Activated naive CD4-positive, alpha-beta T cell treated with anti-CD3 and anti-CD28 coated beads for 36 hours (primary cell): ENCODE data around the gene DUSP1. TPM values are rescaled to one million over a fixed set of nuclear protein-coding genes. Genes with fewer than 3 reads are reported as not detected.

Experiments used
- CTCF ChIA-PET: fragments of 350-600 bp; sonication (Branson Sonifier 250); formaldehyde crosslinking; loops from one replicate; lab custom pipeline; 2021; ENCODE audit warnings: antibody characterized with exemption; lab: Charles Lee
- DNase-seq: peaks from one replicate; pipeline ENCODE4 v3.0.0-alpha.2; 2020
- H3K27ac Mint-ChIP-seq: one replicate; pipeline ENCODE4 v1.8.0; 2021; ENCODE audit warnings: mild to moderate bottlenecking, mixed read lengths
- H3K27me3 Mint-ChIP-seq: one replicate; pipeline ENCODE4 v1.8.0; 2021; ENCODE audit warnings: low read depth, mixed read lengths
- H3K36me3 Mint-ChIP-seq: one replicate; pipeline ENCODE4 v1.8.0; 2021; ENCODE audit warnings: low read depth, mixed read lengths
- H3K4me1 Mint-ChIP-seq: one replicate; pipeline ENCODE4 v1.8.0; 2021; ENCODE audit warnings: low read depth, mixed read lengths
- H3K4me3 Mint-ChIP-seq: one replicate; pipeline ENCODE4 v1.8.0; 2021; ENCODE audit warnings: mild to moderate bottlenecking, moderate library complexity, mixed read lengths
- H3K9me3 Mint-ChIP-seq: one replicate; pipeline ENCODE4 v1.8.0; 2021; ENCODE audit warnings: mixed read lengths
- intact Hi-C: fragments of 100-400 bp; cut with micrococcal nuclease; formaldehyde crosslinking; loops from one replicate; pipeline ENCODE4 v1.15.1; 2023
- total RNA-seq, 2 experiments: library from RNA; stranded (reverse); gene quantifications; one replicate each; pipeline ENCODE4 v1.2.3, GENCODE V29; 2021

DUSP1 gene
- total RNA-seq, 2 experiments from 2014 or later: 7.0 to 7.3 TPM

DNA sequence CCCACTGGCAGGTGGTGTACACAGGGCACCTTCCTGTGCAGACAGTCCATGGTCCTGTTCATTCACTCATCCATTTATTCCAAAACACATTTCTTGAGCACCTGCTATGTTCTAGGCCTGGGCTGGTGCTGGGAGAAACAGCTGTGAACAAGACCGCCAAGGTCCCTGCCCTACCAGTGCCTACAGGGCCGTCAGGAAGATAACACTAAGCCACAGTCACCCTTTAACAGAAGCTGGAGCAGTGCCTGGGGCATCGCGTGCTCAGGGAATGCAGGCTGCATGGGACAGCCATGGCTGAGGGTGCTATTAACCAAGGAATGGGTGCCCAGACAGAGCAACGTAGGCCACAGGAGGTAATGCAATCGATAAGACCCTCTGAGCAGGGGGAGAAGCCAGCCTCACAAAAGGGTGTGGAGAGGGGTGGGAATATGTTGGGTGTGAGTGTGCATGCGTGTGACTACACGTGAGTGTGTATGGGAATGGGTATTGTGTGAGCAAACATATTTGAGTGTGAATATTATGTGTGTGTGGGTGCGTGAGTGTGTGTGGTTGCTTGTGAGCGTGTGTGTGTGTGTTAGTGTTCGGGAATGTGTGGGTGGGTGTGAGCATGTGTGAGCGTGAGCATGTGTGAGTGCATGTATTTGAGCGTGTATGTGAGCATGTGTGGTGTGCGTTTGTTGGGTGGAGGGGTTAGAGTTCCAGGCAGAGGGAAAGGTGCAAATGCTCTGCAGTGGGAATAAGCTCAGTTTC is 19.1 kb downstream of the DUSP1 start:
- H3K4me3 Mint-ChIP-seq: no peak overlapping the region
- H3K9me3 Mint-ChIP-seq: peaks cover 6% of the 10 kb centered on the region
- H3K36me3 Mint-ChIP-seq: no peaks in the 10 kb centered on the region
- no peaks in the 10 kb centered on the region for H3K27me3 Mint-ChIP-seq
- DNase-seq: no peak
- CTCF ChIA-PET: interaction anchor here (3.8 kb wide), 1 partner anchor 38 kb away, joined by 16 read pairs; no protein-coding TSS in a partner anchor
- H3K27ac Mint-ChIP-seq: no peak overlapping the region
- no peaks in the 10 kb centered on the region for H3K4me1 Mint-ChIP-seq
- intact Hi-C loops: no loop called here

DNA sequence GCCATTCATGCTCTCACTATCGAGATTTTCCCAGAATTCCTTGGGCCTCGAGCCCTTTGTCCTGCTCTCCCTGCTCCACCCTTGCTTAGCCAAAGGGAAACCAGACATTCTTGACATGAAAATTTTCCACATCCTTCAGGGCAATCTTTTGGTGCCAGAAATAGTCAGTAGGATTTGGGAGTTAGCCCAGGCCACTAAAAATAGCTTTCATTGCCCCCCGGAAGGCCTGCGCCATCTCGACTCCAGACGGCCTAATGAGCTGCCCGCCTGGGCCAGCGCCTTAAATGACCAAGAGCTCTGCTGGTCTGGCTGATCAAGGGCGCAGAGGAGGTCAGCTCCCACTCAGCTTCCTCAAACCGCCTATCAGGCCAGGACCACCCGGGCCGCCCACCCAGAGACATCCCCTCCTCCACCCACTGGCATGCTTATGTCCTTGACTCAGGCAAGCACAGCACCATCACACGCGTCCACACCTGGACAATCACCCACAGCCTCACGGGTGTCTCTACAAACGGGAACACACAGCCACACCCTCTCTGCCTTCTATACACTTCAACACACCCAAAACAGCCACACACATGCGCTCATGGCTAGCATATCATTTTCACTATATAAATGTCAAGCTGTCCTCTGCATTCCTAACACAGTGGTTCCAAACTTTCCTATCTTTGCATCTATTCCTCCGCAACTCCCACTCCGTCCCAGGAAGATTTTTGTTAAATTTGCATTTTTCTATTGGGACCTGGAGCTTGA is 20.9 kb downstream of the DUSP1 start:
- intact Hi-C loops: no loop called here
- Mint-ChIP-seq H3K27ac (no peak overlapping the region), H3K27me3 (no peaks in the 10 kb centered on the region), H3K4me3 (no peak overlapping the region), H3K4me1 (no peaks in the 10 kb centered on the region), H3K36me3 (no peaks in the 10 kb centered on the region), H3K9me3 (peaks cover 6% of the 10 kb centered on the region)
- DNase-seq: no peak
- CTCF ChIA-PET: interaction anchor here (1.5 kb wide), 1 partner anchor 35 kb away, joined by 4 read pairs; no protein-coding TSS in a partner anchor

DNA sequence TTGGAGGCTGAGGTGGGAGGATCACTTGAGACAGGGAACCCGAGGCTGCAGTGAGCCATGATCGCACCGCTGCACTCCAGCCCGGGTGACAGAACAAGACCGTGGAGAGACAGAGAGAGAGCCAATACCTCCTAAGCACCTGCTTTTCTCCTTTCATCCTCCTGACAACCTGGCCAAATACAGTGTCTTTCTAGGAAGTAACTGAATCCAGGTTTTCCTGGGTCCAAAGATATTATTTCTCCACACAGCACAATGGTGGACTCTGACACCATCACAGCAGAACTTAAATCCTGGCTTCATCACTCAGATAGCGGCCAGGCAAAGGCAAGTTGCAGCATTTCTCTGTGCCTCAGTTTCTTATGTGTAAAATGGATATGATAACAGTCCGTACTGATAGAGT is 21.9 kb downstream of the DUSP1 start:
- Mint-ChIP-seq H3K36me3 (no peaks in the 10 kb centered on the region), H3K4me1 (no peaks in the 10 kb centered on the region)

DNA sequence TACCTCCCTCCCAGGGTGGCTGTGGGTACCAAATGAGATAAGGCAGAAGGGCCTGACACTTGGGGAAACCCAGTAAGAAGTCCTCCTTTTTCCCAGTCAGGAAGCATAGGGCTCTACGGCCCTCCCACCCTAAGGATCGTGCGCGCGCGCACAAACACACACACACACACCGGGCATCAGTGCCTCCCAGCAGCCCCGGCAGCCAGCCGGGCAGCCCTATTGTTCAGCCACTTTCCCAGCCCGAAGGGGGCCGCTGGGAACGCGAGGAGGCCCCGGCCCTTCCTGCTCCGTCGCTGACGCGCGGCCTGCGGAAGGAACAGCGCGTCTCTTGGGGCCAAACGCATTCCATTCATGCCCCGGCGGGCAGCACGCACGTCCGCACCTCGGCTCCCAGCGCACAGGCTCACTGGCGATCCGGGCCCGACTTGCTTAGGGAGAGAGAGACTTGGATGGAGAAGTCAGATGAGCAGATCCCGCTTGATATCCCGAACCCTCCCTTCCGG is 22.6 kb downstream of the DUSP1 start:
- intact Hi-C loops: no loop called here
- no peak for DNase-seq
- H3K4me3 Mint-ChIP-seq: no peak overlapping the region
- H3K27ac Mint-ChIP-seq: no peak overlapping the region
- no peaks in the 10 kb centered on the region for H3K27me3 Mint-ChIP-seq
- peaks cover 6% of the 10 kb centered on the region for H3K9me3 Mint-ChIP-seq
- H3K4me1 Mint-ChIP-seq: no peaks in the 10 kb centered on the region
- no peaks in the 10 kb centered on the region for H3K36me3 Mint-ChIP-seq
- CTCF ChIA-PET: no interaction called here

More for the DNA sequence above, 21.9 kb downstream of the DUSP1 start:
- Mint-ChIP-seq H3K27me3 (no peaks in the 10 kb centered on the region), H3K27ac (no peak overlapping the region), H3K4me3 (no peak overlapping the region), H3K9me3 (peaks cover 6% of the 10 kb centered on the region)
- DNase-seq: no peak
- CTCF ChIA-PET: interaction anchor here (1.5 kb wide), 1 partner anchor 34 kb away, joined by 4 read pairs; no protein-coding TSS in a partner anchor
- intact Hi-C loops: no loop called here

DNA sequence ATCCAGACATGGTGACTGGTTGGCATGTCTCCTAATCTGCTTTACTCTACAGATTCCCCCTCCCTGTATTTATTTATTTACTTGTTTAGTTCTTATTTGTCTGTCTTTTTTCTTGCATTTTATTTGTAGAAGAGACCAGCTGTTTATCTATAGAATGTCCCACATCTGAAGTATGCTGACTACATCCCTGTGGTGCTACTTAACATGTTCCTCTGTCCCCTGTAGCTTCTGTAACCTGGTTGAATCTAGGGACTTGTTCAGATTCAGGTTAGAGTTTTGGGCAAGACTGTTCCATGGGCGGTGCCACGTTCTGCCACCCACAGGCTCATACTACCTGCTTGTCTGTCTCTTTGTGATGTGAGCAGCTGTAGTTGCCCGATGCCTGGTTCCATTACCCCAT is 23.5 kb downstream of the DUSP1 start:
- Mint-ChIP-seq H3K27ac (no peak overlapping the region), H3K36me3 (no peaks in the 10 kb centered on the region), H3K4me3 (no peak overlapping the region), H3K9me3 (peaks cover 6% of the 10 kb centered on the region), H3K4me1 (no peaks in the 10 kb centered on the region), H3K27me3 (no peaks in the 10 kb centered on the region)
- intact Hi-C loops: no loop called here
- DNase-seq: no peak
- CTCF ChIA-PET: interaction anchor here (0.5 kb wide), 1 partner anchor 149 kb away, joined by 5 read pairs; no protein-coding TSS in a partner anchor

DNA sequence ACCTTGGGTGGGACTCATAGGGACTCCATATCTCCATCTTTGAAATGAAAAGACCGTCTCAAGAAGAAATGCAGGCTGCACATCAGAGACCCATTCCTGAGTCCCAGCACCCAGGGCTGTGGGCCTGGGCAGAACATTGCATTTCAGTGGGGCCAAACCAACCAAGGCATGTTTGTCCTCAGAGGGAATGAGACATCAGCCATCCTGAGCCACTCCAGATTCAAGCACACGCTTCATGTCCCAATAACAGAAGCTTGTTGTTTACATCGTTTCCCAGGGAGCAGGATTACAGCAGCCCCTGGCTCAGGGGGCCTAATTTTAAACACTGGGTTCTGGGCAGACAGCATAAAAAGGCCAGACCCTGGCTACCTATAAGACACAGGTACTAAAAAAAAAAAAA is 24.3 kb downstream of the DUSP1 start:
- intact Hi-C loops: no loop called here
- CTCF ChIA-PET: interaction anchor here (0.5 kb wide), 1 partner anchor 150 kb away, joined by 5 read pairs; no protein-coding TSS in a partner anchor
- Mint-ChIP-seq H3K36me3 (no peaks in the 10 kb centered on the region), H3K4me3 (no peak overlapping the region), H3K27ac (no peak overlapping the region), H3K27me3 (no peaks in the 10 kb centered on the region), H3K4me1 (no peaks in the 10 kb centered on the region), H3K9me3 (peaks cover 6% of the 10 kb centered on the region)
- no peak for DNase-seq

DNA sequence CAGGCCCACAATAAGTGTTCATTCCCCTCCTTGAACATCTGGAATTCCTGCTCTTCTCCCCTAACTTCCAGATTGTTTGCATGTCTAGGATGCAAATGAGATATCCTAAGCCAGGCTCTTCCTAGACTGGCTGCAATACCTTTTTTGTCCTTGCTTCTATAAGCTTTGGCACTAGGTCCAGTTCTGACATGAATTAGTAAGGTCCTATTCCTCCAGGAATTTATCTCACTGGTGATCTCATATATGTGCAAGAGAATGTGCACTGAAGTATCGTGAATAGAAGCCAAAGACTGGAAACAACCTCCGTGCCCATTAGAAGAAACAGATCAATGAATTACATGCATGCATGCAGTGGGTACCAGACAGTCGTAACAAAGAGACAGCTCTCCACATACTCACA is 25.2 kb downstream of the DUSP1 start:
- Mint-ChIP-seq H3K27me3 (no peaks in the 10 kb centered on the region), H3K4me1 (no peaks in the 10 kb centered on the region), H3K4me3 (no peak overlapping the region), H3K9me3 (peaks cover 6% of the 10 kb centered on the region), H3K27ac (no peak overlapping the region), H3K36me3 (no peaks in the 10 kb centered on the region)
- intact Hi-C loops: no loop called here
- CTCF ChIA-PET: no interaction called here
- DNase-seq: no peak

DNA sequence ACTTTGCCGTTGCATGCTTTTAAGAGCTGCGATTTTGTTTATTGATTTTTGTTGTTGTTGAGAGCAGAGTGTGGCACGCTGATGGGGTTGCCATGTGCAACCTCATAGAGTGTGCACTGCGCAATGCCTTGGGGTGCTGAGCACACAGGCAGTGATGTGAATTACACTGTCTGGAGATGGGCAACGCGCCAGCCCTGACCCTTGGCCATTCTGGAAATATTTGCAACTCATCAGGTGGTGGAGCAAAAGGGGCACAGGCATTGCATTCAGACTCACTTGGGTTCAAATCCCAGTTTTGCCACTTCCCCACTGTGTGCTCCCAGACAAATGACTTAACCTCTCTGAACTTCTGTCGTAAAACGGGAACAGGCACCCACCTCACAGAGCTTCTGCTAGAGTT is 25.6 kb downstream of the DUSP1 start:
- CTCF ChIA-PET: no interaction called here
- no peaks in the 10 kb centered on the region for H3K27me3 Mint-ChIP-seq
- H3K27ac Mint-ChIP-seq: no peak overlapping the region
- DNase-seq: no peak
- intact Hi-C loops: no loop called here
- no peaks in the 10 kb centered on the region for H3K4me1 Mint-ChIP-seq
- H3K36me3 Mint-ChIP-seq: no peaks in the 10 kb centered on the region
- H3K4me3 Mint-ChIP-seq: no peak overlapping the region
- peaks cover 6% of the 10 kb centered on the region for H3K9me3 Mint-ChIP-seq

DNA sequence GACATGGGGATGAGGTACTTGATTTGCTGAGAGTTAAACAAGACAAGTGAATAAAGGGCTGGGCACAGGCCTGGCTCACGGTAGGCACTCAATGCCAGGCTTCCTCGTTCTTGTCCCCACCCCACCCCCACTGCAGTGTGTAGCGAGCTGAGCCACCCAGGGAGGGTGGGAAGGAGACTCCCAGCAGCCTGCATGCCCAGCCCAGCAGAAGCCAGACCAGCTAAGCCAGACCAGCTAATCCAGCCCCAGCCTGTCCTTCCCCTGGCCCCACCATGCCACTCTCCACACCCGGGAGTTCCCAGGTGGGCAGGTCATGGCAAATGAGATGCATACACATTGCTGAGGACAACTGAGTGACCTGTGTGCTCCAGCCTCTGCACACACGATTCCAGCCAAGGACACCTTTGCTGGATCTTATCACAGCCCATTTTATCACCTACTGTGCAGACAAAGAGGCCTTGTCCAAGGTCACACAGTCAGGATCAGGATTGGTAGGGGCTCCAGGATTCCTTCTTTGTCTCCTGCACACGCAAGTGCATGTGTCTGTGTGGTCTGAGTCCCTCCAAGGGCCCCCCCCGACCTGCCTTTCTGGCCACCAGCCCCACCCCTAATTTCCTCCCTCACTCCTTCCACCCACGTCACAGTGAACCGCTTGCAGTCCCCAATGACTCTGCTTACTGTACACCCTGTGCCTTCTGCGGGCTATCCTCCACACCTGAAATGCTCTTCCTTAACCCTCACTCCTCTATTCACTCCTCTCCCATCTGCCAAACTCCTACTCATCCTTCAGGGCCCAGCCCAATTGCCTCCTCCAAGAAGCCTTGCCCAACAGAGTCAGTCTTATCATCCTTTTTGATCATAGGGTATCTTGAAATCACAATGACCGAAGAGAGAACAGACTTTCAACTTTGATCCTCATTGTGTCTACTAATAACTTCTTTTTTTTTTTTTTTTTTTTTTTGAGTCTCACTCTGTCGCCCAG is 26.6 kb downstream of the DUSP1 start:
- no peak for DNase-seq
- CTCF ChIA-PET: no interaction called here
- H3K9me3 Mint-ChIP-seq: peaks cover 6% of the 10 kb centered on the region

DNA sequence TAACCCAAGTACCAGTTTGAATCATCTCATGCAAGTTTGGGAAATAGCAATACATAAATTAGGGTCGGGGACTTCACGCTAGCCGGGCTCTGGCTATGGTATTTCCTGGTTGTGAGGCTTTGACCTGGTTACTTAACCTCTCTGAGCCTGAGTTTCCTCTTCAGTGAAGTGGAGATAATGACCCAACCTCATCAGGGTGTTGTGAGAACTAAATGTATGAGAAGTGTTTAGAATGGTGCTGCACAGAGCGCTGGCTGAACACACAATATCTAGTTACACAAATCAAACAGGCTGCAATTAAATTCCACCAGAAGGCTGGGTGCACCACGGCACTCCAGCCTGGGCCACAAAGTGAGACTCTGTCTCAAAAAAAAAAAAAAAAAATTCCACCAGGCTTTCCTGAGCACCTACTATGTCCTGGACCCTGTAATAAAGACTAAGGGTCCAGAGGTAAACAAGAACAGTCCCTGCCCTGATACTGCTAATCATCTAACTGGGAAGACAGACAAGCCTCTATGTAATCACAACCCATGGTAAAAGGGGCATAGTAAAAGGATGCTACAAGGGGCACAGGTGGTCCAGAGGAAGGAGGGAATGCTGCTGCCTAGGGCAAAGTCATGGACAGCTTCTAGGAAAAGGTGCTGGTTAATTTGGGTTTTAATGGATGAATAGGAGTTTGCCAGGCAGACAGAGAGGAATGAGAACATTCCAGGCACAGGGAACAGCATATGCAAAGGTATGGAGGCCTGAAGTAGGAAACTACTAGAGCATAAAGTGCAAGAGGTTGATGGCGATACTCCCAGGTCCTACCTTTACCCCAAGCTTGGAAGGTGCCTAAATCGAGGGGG is 27.7 kb downstream of the DUSP1 start:
- no peak overlapping the region for H3K4me3 Mint-ChIP-seq
- intact Hi-C loops: no loop called here
- no peak overlapping the region for H3K27ac Mint-ChIP-seq
- CTCF ChIA-PET: no interaction called here
- DNase-seq: no peak
- no peaks in the 10 kb centered on the region for H3K4me1 Mint-ChIP-seq
- H3K9me3 Mint-ChIP-seq: peaks cover 6% of the 10 kb centered on the region
- H3K36me3 Mint-ChIP-seq: no peaks in the 10 kb centered on the region
- H3K27me3 Mint-ChIP-seq: no peaks in the 10 kb centered on the region

More for the DNA sequence above, 26.6 kb downstream of the DUSP1 start:
- H3K27ac Mint-ChIP-seq: no peak overlapping the region
- no peaks in the 10 kb centered on the region for H3K27me3 Mint-ChIP-seq
- no peaks in the 10 kb centered on the region for H3K4me1 Mint-ChIP-seq
- H3K36me3 Mint-ChIP-seq: no peaks in the 10 kb centered on the region
- no peak overlapping the region for H3K4me3 Mint-ChIP-seq
- intact Hi-C loops: no loop called here

DNA sequence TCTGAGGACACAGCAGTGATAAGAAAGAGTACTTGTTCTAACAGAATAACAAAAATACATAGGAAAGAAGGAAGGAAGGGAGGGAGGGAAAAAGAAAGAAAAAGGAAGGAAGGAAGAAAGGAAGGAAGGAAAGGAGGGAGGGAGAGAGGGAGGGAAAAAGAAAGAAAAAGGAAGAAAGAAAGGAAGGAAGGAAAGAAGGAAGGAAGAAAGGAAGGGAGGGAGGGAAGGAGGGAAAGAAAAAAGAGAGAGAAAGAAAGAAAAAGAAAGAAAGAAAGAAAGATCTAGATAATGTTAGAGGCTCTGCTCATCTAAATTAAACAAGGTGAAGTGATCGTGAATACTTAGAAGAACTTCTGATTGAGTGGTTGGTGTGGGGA is 29.8 kb downstream of the DUSP1 start:
- DNase-seq: no peak
- intact Hi-C loops: no loop called here
- Mint-ChIP-seq H3K9me3 (no peaks in the 10 kb centered on the region), H3K27ac (no peak overlapping the region), H3K4me1 (no peaks in the 10 kb centered on the region), H3K27me3 (no peaks in the 10 kb centered on the region), H3K36me3 (no peaks in the 10 kb centered on the region), H3K4me3 (no peak overlapping the region)
- CTCF ChIA-PET: no interaction called here
